HG03520 (cell line): ENCODE results near the gene SCAMP4.

Experiments used
- ATAC-seq: cut with Tn5 transposase; IDR thresholded peaks from one replicate; pipeline ENCODE4 v1.9.1; 2021; ENCODE audit warnings: mild to moderate bottlenecking, moderate library complexity; ENCODE audit not compliant: unreplicated experiment

The SCAMP4 gene

GRCh38 chr19:1911098-1911497 is 5.9 kb downstream of the SCAMP4 start:
- no peak for ATAC-seq

GRCh38 chr19:1911995-1912394 is 6.8 kb downstream of the SCAMP4 start:
- no peak for ATAC-seq

- no peak for ATAC-seq
Observed at GRCh38 chr19:1912760-1913505, 7.7 kb downstream of the SCAMP4 start.

- ATAC-seq: no peak
Observed at GRCh38 chr19:1913781-1914577, 8.8 kb downstream of the SCAMP4 start.

GRCh38 chr19:1914826-1915341 is 9.7 kb downstream of the SCAMP4 start:
- no peak for ATAC-seq

GRCh38 chr19:1917146-1917545 is 11.9 kb downstream of the SCAMP4 start:
- no peak for ATAC-seq

GRCh38 chr19:1917926-1918325 is 12.7 kb downstream of the SCAMP4 start:
- no peak for ATAC-seq

GRCh38 chr19:1918975-1919374 is 13.8 kb downstream of the SCAMP4 start:
- no peak for ATAC-seq

- ATAC-seq: no peak
Observed at GRCh38 chr19:1920644-1921043, 15.4 kb downstream of the SCAMP4 start.

- ATAC-seq: no peak
Observed at GRCh38 chr19:1921326-1921725, 16.1 kb downstream of the SCAMP4 start.

GRCh38 chr19:1921825-1922224 is 16.6 kb downstream of the SCAMP4 start:
- no peak for ATAC-seq

- no peak for ATAC-seq
Observed at GRCh38 chr19:1922803-1923202, 17.6 kb downstream of the SCAMP4 start.

GRCh38 chr19:1923319-1923718 is 18.1 kb downstream of the SCAMP4 start:
- no peak for ATAC-seq

- ATAC-seq: no peak
Observed at GRCh38 chr19:1924320-1924961, 19.2 kb downstream of the SCAMP4 start.

- no peak for ATAC-seq
Observed at GRCh38 chr19:1925544-1925943, 20.3 kb downstream of the SCAMP4 start.

GRCh38 chr19:1929021-1929742 is 24.0 kb downstream of the SCAMP4 start:
- ATAC-seq: no peak

- no peak for ATAC-seq
Observed at GRCh38 chr19:1931445-1931844, 26.2 kb downstream of the SCAMP4 start.

- no peak for ATAC-seq
Observed at GRCh38 chr19:1932395-1932794, 27.2 kb downstream of the SCAMP4 start.

GRCh38 chr19:1933244-1933643 is 28.0 kb downstream of the SCAMP4 start:
- ATAC-seq: no peak

- ATAC-seq: no peak
Observed at GRCh38 chr19:1933942-1934341, 28.7 kb downstream of the SCAMP4 start.
